ENCODE data around the gene KPNA4.
"Not testable (repeated sequence)": the region's sequence is repeated elsewhere in the genome, so short reads cannot be mapped to it uniquely, and the experiment has no call there.

Gene KPNA4, protein sequence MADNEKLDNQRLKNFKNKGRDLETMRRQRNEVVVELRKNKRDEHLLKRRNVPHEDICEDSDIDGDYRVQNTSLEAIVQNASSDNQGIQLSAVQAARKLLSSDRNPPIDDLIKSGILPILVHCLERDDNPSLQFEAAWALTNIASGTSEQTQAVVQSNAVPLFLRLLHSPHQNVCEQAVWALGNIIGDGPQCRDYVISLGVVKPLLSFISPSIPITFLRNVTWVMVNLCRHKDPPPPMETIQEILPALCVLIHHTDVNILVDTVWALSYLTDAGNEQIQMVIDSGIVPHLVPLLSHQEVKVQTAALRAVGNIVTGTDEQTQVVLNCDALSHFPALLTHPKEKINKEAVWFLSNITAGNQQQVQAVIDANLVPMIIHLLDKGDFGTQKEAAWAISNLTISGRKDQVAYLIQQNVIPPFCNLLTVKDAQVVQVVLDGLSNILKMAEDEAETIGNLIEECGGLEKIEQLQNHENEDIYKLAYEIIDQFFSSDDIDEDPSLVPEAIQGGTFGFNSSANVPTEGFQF

DNA sequence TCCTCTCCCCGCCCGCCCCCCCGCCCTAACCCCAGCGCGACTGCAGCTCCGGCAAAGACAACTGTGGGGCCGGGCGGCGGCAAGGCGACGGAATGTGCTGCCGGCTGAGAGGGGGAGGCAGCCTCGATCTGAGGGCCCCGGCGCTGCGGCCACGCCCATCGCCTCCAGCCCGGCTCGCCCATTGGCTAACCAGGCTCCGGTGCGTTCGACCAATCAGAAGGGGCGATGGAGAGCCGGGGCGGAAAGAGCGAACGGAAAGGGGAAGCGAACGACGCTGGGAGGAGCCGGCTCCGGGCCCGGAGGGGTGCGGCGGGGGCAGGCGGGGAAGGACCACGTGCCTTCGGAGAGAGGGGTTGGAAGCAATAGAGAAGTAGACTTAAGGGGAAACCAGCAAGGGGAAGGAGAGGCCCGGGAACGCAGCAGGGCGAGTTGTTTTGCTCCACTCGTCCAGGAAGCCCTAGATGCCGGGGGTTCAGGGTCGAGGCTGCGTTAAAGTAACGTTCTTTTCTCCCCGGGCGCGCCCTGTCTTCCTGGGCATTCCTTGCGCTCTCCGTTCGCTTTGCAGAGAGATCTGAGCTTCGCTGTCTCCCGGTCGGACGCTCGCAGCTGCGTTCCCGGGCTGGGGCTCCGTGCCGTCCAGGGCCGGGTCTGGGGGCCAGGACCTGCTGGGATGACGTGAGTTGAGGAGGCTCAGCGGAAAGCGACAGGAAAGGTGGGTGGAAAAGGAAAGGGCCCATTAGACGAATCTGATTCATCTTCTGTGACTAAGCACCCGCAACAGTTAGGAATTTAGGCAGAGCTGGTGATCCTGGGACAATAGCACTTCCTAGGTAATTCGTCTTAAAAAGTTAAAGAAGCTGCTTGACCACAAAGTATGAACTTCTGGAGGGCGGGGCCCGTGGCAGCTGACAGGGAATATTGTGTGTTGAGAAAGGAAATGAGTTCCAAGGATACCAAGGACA is at the start of gene KPNA4:
TSS of gene KPNA4 (minus strand) at position 130 of the 962 bp plus-strand sequence. CDS start 289 bp downstream, outside the sequence.
- H3K4me1 ChIP-seq (ENCODE audit: control insufficient read depth, insufficient read depth, low read length) = peaks cover 5% of the 10 kb centered on the region
- no peaks in the 10 kb centered on the region for H3K9me3 ChIP-seq (ENCODE audit: control insufficient read depth, insufficient read depth, low read length)
- H3K4me3 ChIP-seq (ENCODE audit: low read depth, low read length) = peak within 1 kb of the TSS; percentile 86
- H3K36me3 ChIP-seq (ENCODE audit: control insufficient read depth, insufficient read depth, low read length) = peaks cover 3% of the 10 kb centered on the region
- H3K9ac ChIP-seq (ENCODE audit: low read depth, low read length) = peak within 1 kb of the TSS; percentile 84
- H3K27me3 ChIP-seq (ENCODE audit: control insufficient read depth, insufficient read depth, low read length) = no peaks in the 10 kb centered on the region

DNA sequence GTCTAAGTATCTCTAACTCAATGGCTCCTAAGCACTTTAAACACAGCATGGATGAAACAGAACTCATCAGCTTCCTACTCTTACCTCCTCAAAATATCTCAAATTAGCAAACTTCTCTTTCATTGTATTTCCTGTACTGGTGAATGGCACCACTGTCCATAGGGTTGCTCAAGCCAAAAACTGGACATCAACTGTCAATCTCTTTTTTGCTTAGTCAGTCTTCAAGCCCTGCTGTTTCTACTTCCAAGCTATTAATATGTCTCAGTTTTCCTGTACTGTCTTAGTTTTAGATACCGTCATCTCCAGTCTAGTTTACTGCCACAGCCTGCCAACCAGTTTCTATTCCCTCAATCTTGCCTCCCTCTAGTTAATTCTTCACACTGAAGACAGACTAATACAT is 48.3 kb upstream of the KPNA4 start:
- Histone ChIP-seq H3K9ac (ENCODE audit: low read depth, low read length) (no peak overlapping the region), H3K36me3 (ENCODE audit: control insufficient read depth, insufficient read depth, low read length) (no peaks in the 10 kb centered on the region), H3K4me1 (ENCODE audit: control insufficient read depth, insufficient read depth, low read length) (no peaks in the 10 kb centered on the region), H3K27me3 (ENCODE audit: control insufficient read depth, insufficient read depth, low read length) (no peaks in the 10 kb centered on the region), H3K4me3 (ENCODE audit: low read depth, low read length) (no peak overlapping the region), H3K9me3 (ENCODE audit: control insufficient read depth, insufficient read depth, low read length) (no peaks in the 10 kb centered on the region)

DNA sequence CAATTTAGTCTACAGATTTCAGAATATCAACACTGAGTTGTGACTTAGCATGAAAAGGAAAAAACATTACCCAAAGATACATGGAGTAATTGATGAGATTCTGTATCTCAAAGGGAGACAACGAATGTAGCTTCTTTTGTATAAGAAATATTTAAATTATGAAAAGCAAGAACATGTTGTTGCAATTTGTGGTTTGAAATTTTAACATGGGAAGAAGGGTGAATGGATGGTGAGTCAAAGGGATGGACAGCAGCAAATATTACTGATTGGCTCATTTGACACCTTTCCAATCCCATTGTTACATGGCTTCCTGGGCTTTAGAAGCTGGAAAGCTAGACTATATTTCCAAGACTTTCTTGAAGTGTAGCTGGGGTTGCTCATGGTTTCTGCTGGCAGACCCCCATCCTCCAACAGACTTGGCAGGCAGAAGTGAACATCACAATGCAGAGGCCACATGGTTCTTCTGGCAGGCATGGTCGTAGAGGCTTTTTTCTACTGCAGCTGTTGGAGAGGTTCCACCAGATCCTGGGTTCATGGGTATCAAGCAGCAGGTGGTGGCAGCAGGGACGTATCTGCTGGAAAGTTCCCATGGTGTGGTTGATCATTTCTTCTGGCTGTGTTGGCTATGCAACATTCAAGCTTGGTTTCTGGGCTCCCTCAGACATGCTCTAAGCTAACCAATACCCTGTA is 47.2 kb upstream of the KPNA4 start:
- H3K9ac ChIP-seq (ENCODE audit: low read depth, low read length) = no peak overlapping the region
- no peak overlapping the region for H3K4me3 ChIP-seq (ENCODE audit: low read depth, low read length)
- no peaks in the 10 kb centered on the region for H3K9me3 ChIP-seq (ENCODE audit: control insufficient read depth, insufficient read depth, low read length)
- no peaks in the 10 kb centered on the region for H3K4me1 ChIP-seq (ENCODE audit: control insufficient read depth, insufficient read depth, low read length)
- H3K27me3 ChIP-seq (ENCODE audit: control insufficient read depth, insufficient read depth, low read length) = no peaks in the 10 kb centered on the region
- H3K36me3 ChIP-seq (ENCODE audit: control insufficient read depth, insufficient read depth, low read length) = no peaks in the 10 kb centered on the region

DNA sequence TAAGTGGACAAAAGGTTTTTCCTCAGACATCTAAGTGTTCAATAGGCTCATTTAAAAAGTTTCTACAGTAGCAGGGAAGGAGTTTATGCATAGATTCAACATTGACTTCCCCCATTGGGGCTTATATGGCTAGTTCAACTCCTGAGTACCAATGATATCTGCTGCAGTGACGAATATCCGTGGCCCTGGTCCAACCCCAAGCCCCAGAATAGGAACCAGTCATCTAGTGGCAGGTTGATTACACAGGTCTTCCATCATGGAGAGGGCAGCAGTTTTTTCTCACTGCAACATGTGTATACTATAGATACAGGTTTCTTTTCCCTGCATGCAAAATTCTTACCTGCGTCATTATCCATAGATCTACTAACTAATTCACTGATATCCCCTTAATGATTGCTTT is 45.8 kb upstream of the KPNA4 start:
- no peaks in the 10 kb centered on the region for H3K27me3 ChIP-seq (ENCODE audit: control insufficient read depth, insufficient read depth, low read length)
- H3K4me1 ChIP-seq (ENCODE audit: control insufficient read depth, insufficient read depth, low read length) = no peaks in the 10 kb centered on the region
- H3K36me3 ChIP-seq (ENCODE audit: control insufficient read depth, insufficient read depth, low read length) = no peaks in the 10 kb centered on the region
- no peak overlapping the region for H3K4me3 ChIP-seq (ENCODE audit: low read depth, low read length)
- H3K9ac ChIP-seq (ENCODE audit: low read depth, low read length) = no peak overlapping the region
- no peaks in the 10 kb centered on the region for H3K9me3 ChIP-seq (ENCODE audit: control insufficient read depth, insufficient read depth, low read length)

DNA sequence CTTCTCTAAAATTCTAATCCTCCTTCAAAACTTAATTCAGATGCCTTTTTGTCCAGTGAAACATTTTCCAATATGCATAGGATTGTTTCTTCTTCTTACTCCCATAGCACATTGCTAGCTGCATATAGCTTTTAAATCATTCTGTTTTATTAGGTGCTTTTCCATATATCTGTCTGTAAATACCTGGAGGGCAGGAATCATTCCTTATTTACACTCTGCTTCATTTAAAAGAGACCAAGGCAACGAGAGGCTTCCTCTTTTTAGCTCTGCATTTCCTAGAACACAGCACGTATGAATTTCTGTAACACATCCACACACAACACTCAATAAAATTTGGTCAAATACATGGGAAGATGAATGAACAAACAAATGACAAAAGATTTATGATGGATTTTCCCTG is 43.5 kb upstream of the KPNA4 start:
- Histone ChIP-seq H3K27me3 (ENCODE audit: control insufficient read depth, insufficient read depth, low read length) (no peaks in the 10 kb centered on the region), H3K36me3 (ENCODE audit: control insufficient read depth, insufficient read depth, low read length) (no peaks in the 10 kb centered on the region), H3K9ac (ENCODE audit: low read depth, low read length) (no peak overlapping the region), H3K9me3 (ENCODE audit: control insufficient read depth, insufficient read depth, low read length) (no peaks in the 10 kb centered on the region), H3K4me3 (ENCODE audit: low read depth, low read length) (no peak overlapping the region), H3K4me1 (ENCODE audit: control insufficient read depth, insufficient read depth, low read length) (no peaks in the 10 kb centered on the region)

DNA sequence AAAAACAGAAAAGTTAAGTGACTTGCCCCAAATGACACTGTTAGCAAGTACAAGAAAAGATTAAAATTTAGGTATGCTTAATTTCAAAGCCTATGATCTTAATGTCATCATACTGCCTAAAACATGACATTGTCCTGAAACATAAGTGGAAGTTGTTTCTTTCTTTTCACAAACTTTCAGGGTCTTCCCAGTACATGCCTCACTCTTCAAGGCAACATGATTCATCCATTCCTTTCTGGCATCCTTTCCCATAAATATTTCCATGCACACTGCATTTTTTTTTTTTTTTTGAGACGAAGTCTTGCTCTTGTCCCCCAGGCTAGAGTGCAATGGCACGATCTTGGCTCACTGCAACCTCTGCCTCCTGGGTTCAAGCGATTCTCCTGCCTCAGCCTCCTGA is 42.5 kb upstream of the KPNA4 start:
- Histone ChIP-seq H3K9ac (ENCODE audit: low read depth, low read length) (no peak overlapping the region), H3K9me3 (ENCODE audit: control insufficient read depth, insufficient read depth, low read length) (no peaks in the 10 kb centered on the region), H3K4me1 (ENCODE audit: control insufficient read depth, insufficient read depth, low read length) (no peaks in the 10 kb centered on the region), H3K4me3 (ENCODE audit: low read depth, low read length) (no peak overlapping the region), H3K27me3 (ENCODE audit: control insufficient read depth, insufficient read depth, low read length) (no peaks in the 10 kb centered on the region), H3K36me3 (ENCODE audit: control insufficient read depth, insufficient read depth, low read length) (no peaks in the 10 kb centered on the region)

DNA sequence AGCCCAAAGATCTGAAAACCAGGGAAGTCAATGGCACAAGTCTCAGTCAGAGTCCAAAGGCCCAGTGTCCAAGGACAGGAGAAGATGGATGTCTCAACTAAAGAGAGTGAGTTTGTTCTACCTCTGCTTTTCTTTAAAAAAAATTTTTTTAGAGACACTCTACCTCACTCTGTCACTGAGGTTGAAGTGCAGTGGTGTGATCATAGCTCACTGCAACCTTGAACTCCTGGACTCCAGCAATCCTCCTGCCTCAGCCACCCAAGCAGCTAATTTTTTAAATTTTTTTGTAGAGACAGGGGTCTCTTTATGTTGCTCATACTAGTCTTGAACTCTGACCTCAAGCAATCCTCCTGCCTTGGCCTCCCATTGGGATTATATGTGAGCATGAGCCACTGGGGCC is 39.9 kb upstream of the KPNA4 start:
- no peaks in the 10 kb centered on the region for H3K27me3 ChIP-seq (ENCODE audit: control insufficient read depth, insufficient read depth, low read length)
- no peaks in the 10 kb centered on the region for H3K36me3 ChIP-seq (ENCODE audit: control insufficient read depth, insufficient read depth, low read length)
- H3K9me3 ChIP-seq (ENCODE audit: control insufficient read depth, insufficient read depth, low read length) = no peaks in the 10 kb centered on the region
- no peak overlapping the region for H3K9ac ChIP-seq (ENCODE audit: low read depth, low read length)
- H3K4me1 ChIP-seq (ENCODE audit: control insufficient read depth, insufficient read depth, low read length) = no peaks in the 10 kb centered on the region
- no peak overlapping the region for H3K4me3 ChIP-seq (ENCODE audit: low read depth, low read length)

DNA sequence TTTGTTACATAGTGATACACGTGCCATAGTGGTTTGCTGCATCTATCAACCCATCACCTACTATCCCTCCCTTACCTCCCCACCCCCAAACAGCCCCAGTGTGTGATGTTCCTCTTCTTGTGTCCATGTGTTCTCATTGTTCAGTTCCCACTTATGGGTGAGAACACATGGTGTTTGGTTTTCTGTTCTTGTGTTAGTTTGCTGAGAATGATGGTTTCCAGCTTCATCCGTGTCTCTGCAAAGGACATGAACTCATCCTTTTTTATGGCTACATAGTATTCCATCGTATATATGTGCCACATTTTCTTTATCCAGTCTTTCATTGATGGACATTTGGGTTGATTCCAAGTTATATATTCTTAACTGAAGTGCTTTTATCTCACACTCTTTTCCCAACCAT is 38.5 kb upstream of the KPNA4 start:
- not testable (repeated sequence) for H3K9ac ChIP-seq (ENCODE audit: low read depth, low read length); H3K36me3 ChIP-seq (ENCODE audit: control insufficient read depth, insufficient read depth, low read length); H3K27me3 ChIP-seq (ENCODE audit: control insufficient read depth, insufficient read depth, low read length); H3K9me3 ChIP-seq (ENCODE audit: control insufficient read depth, insufficient read depth, low read length); H3K4me3 ChIP-seq (ENCODE audit: low read depth, low read length); H3K4me1 ChIP-seq (ENCODE audit: control insufficient read depth, insufficient read depth, low read length)

DNA sequence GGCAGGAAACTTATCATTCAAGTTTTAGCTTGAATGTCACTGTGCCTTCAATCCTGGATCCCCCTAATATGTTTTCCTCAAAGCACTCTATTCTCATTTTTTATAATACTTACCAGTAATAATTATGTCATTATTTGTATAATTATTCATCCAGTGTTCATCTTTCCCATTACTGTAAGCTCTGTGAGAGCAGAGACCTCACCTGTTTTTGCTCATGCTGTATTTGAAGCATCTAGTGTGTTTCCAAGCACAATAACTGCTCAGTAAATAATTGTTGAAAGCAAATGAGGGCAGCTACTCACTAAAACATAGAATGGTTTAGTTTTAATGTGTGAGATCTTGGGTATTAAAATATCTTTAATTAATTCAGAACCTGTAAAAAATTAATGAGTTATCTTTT is 36.9 kb upstream of the KPNA4 start:
- H3K9ac ChIP-seq (ENCODE audit: low read depth, low read length) = no peak overlapping the region
- no peaks in the 10 kb centered on the region for H3K27me3 ChIP-seq (ENCODE audit: control insufficient read depth, insufficient read depth, low read length)
- H3K4me1 ChIP-seq (ENCODE audit: control insufficient read depth, insufficient read depth, low read length) = no peaks in the 10 kb centered on the region
- no peaks in the 10 kb centered on the region for H3K9me3 ChIP-seq (ENCODE audit: control insufficient read depth, insufficient read depth, low read length)
- no peak overlapping the region for H3K4me3 ChIP-seq (ENCODE audit: low read depth, low read length)
- H3K36me3 ChIP-seq (ENCODE audit: control insufficient read depth, insufficient read depth, low read length) = no peaks in the 10 kb centered on the region

DNA sequence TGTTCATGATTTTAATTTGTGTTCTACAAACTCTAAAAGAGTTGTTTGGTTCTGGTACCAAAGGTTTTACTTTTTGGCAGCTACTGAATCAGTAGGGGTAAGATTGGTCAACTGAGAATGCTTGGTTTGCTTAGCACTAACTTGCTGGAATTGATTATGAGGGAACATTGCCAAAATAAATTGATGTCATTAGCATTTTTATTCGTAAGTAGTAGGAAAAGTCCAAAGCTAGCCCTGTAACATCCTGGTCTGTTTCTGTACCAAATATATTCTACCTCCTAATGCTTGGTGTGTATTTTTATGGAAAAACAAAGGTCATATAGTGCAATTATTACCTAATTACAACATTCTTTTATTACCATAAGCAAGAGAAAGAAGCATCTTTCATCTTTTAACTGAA is 35.9 kb upstream of the KPNA4 start:
- H3K4me1 ChIP-seq (ENCODE audit: control insufficient read depth, insufficient read depth, low read length) = no peaks in the 10 kb centered on the region
- H3K9ac ChIP-seq (ENCODE audit: low read depth, low read length) = no peak overlapping the region
- H3K4me3 ChIP-seq (ENCODE audit: low read depth, low read length) = no peak overlapping the region
- H3K27me3 ChIP-seq (ENCODE audit: control insufficient read depth, insufficient read depth, low read length) = no peaks in the 10 kb centered on the region
- H3K9me3 ChIP-seq (ENCODE audit: control insufficient read depth, insufficient read depth, low read length) = no peaks in the 10 kb centered on the region
- H3K36me3 ChIP-seq (ENCODE audit: control insufficient read depth, insufficient read depth, low read length) = no peaks in the 10 kb centered on the region

DNA sequence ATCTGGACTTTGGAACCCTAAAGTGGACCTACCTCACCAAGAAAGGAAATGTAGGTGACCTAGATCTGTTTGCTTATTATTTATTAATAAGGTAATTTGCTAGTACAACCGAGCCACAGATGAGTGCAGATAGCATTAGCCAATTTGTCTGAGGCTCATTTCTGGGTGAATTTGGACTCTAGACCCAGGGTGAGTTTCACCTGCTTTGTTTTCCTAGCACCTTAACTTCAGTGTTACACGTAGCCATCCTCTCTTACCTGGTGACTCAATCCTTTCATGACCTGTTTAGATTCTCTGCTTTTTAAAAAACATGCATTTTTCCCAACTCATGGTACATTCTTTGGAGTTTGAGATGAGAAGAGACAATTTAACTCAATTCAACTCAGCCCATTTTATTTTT is 33.5 kb upstream of the KPNA4 start:
- H3K36me3 ChIP-seq (ENCODE audit: control insufficient read depth, insufficient read depth, low read length) = no peaks in the 10 kb centered on the region
- no peaks in the 10 kb centered on the region for H3K9me3 ChIP-seq (ENCODE audit: control insufficient read depth, insufficient read depth, low read length)
- no peak overlapping the region for H3K4me3 ChIP-seq (ENCODE audit: low read depth, low read length)
- no peaks in the 10 kb centered on the region for H3K4me1 ChIP-seq (ENCODE audit: control insufficient read depth, insufficient read depth, low read length)
- no peak overlapping the region for H3K9ac ChIP-seq (ENCODE audit: low read depth, low read length)
- no peaks in the 10 kb centered on the region for H3K27me3 ChIP-seq (ENCODE audit: control insufficient read depth, insufficient read depth, low read length)

All from iPS-15b (cell line).